Measurements from ENCODE around the gene ARHGAP22.

ARHGAP22 gene

DNA sequence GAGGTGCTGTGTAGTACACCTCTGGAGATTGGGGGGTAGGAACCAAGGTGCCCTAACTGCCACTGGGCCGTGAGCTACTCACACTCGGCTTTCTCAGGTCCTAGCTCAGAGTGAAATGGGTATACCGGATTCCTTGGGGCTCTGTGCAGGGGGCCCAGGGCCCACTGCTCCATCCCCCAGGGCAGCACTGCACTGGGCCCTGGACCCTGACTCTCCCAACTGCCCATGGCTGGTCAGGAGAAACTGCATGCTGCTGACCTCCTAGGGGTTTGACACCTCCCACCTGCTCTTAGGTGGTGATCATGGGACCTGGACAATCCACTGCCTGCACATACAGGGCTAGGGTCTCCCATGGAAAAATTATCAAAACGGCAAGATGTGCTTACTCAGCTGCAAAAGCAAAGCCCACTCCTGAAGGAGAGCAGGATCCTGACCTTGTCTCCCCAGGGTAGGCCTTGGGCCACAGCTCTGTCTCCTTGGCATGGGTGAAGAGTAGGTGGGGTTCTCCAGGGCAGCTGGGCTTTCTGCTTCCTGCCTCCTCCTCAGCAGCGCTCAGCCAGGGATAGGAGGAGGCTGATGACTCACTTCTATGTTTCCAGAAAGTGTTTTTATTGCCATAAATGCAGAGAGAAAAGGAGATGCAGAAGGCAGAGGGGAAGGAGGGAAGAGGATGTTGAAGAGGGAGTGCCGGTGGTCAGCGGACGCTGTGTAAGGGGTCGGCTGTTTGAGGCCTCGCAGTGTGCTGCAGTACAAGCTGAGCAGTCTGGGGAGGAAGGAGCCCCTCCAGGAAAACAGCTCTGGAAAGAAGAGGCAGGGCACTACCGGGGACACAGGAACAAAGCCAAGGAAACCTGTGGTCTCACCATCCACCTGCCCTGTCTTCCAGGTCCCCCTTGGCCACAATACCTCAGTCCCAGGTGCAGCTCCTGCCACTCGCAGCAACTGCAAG, 107.8 kb downstream of the ARHGAP22 start:
- DNase-seq (ENCODE audit: low spot score) = peak; percentile 89

DNA sequence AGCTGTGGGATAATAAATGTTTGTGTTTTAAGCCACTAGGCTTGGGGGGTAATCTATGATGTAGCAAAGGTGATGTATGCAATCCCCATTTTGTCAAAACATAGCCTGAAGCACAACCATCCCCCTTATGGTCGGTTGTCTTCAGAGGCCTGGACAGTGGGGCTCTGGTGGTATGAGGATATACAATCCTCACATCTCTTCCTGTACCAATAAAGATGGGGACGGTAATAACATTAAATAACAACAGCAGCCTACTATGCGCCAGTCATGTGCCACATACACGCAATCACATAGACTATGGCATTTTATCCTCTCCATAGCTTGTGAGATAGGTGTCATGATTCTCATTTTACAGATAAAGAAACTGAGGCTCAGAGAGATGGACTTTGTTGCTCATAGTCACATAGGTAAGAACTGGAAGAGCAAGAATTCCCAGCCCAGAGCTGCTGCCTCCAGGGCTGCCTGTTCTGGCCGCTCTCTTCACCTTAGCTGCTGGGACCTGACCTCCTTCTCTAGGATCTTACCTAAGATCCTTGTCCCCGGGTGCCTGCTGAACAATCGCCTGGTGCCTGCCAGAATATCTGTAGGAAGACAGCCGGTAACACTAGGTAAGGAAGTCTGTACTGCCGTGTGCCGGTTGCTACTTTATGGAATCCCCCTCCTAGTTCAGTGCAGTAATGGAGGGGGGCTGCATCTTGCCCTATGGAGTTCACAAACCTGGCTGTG, 108.6 kb downstream of the ARHGAP22 start:
- peak; percentile 3 for DNase-seq (ENCODE audit: low spot score)

DNA sequence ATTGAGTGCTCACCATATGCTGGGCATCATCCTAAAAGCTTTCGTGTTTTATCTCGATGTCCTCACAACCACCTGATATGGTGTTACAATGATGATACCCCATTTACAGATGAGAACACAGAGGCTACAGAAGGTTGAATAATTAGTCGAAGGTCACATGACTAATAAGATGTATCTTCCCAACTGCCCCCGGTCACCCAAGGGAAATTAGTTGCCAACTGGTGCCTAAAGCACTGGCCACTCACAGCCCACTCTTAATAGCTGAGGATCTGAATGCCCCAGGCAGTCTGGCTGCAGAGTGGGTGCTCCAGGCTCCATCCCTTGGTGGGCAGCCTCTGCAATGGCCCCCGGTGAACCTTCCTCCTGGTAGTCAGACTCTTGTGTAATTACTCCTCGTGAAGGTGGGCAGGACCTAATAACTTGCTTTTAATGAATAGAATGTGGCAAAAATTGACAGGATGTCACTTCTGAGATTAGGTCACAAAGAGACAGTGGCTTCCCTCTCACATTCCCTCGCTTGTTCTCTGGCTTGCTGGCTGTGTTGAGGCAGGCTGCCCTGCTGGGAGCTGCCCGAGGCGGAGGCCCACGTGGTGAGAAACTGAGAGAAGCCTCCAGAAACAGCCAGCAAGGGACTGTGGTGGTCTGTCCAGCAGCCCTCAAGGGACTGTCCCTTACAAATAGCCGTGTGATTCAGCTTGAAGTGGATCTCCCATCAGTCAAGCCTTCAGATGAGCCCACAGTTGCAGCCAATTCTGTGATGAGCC, 109.4 kb downstream of the ARHGAP22 start:
- peak; percentile 4 for DNase-seq (ENCODE audit: low spot score)

DNA sequence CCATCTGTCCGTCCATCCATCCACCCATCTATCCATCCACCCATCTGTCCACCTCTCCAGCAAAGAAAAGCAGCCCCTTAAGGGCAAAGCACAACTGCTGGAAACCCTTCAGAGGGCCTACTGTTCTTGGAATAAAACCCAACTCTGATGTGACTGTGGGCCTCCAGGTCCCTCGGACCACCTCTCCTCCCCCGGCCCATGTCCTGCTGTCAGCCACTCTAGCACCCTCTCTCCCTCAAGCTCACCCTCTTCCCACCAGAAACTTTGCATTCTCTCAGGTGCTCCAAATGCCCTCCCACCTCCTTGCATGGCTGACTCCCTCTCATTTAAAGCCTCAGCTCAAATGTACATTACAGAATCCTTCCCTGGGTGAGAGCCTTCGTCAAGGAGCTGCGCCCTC, 110.3 kb downstream of the ARHGAP22 start:
- DNase-seq (ENCODE audit: low spot score) = no peak

DNA sequence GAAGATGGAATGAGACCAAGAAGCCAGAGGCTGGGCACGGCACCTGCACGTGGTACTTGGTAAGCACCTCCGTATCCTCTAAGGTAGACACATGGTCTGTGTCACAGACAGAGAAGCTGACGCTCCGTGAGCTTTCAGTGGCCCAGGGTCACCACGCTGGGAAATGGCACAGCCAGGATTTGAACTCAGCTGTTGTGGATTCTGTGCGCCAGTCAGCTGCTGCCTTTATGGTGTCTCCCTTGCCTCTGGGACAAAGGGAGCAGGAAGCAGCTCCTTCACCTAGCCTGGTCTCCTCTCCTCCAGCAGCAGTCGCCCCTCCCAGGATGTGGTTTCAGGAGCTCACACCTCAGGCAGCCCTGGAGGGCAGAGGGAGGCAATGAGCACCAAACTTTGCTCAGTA, 110.8 kb downstream of the ARHGAP22 start:
- DNase-seq (ENCODE audit: low spot score) = no peak

DNA sequence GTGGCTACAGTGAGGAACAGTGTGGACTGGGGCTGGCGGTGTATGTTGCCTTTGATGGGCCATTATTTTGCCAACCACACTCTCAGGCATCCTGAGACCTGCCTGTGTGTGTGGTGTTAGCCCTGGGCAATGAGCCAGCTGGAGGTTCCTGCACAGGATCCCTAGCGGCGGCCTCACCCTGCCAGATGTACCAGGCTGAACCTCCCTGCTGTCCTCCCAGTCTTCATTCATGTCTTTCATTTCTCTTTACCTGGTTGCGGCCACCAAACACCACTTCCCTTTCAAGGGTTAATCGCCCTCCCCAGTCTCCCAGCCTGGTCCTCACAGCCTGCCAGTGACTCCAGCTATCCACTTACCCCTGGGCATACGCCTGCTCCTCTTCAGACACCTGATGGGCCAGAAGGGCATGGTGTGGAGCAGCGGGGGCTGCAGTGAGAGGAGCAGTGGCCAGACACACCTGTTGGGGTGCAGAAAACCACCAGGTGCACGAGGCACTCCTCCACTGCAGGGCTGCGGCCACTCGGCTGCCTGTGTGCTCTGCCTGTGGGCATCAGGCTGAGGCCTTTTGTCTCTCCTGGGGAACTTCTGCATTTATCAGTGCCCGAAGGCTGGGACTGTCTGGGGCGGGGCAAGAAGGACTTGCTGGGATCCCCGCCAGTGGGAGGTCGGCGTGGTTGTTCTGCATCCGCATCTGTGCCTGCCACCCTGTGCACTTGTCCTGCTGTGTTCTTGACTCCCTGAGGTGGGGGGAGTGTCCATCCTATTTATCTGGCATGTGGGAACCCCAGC, 111.6 kb downstream of the ARHGAP22 start:
- DNase-seq (ENCODE audit: low spot score) = peak; percentile 2

DNA sequence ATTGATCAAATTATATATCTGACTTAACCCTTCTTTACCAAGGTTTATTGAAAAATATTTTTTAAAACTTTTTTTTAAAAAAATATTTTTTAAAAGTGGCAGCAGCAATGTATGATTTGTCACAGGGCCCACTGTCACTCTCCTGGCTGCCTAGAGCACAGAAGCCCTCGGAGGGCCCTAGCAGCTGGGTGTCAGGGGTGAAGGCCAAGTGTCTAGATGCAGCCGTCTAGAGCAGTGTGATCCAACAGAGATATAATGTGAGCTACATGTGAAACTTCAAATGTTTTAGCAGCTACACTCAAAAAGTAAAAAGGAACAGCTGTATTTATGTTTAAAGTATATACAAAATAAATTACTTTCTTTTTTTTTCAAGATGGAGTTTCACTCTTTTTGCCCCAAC, 112.7 kb downstream of the ARHGAP22 start:
- DNase-seq (ENCODE audit: low spot score) = no peak

DNA sequence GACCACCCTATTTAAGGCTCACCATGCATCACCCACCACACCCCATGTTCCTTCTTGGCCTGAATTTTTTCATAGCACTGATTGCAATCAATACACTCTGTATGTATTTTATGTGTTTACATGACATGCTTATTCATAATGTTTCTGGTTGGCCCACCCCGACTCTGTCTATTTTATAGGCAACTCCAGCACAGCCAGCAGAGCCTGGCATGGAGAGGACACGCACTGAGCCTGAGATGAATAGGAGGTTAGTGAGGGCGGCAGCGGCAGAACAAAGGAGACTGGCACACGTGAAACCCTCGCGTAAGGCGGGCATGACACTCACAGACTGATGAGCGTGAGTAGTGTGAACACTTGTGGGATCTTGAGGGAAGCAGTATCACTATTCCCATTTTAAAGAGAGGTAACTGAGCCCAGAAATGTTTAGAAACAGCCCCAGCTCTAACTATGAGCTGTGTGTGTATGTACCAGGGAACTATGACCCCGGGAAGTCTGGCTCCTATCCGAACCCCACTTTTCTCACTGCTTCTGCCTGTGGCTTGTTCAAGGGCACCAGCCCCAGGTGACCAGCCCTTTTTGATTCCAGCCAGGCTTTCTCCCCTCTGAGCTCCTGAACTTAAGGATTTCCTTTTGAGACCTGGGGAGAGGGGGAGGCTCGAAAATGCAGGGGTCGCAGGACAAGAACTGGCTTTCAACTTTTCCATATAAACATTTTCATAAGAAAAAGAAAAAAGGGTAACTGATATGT, 113.3 kb downstream of the ARHGAP22 start:
- DNase-seq (ENCODE audit: low spot score) = no peak

DNA sequence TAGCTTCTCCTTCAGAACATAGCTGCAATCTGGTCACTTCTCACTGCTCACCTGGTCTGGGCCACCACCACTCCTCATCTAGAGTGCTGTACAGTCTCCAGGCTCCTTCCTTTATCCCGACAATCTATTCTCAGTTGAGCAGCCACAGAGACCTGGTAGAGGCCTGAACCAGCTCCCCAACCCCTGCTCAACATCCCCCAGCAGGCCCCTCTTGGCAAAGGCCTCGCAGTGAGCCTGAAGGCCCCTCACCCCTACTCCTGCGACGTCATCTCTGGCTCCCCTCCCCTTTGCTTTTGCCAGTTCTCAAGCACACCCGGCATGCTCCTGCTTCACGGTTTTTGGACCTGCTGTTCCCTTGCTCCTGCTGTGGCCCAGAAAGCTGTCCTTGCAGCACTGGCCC, 113.9 kb downstream of the ARHGAP22 start:
- DNase-seq (ENCODE audit: low spot score) = no peak

DNA sequence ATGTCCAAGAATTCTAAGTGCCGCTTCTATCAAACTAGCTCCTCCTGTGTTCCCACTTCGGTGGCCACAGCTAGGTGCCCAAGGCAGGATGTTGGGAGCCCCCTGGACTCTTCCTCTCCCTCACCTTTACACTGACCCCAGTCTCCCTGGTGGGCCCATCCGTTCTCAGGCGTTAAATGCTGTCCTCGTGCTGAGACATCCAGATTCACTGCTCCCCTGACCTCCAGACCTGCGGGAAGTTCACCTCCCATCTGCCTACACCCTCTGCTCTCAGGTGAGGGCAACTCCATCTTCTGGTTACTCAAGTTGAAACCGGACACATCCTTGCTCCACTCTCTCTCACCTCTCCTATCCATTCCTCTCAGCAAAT, 114.3 kb downstream of the ARHGAP22 start:
- DNase-seq (ENCODE audit: low spot score) = no peak

DNA sequence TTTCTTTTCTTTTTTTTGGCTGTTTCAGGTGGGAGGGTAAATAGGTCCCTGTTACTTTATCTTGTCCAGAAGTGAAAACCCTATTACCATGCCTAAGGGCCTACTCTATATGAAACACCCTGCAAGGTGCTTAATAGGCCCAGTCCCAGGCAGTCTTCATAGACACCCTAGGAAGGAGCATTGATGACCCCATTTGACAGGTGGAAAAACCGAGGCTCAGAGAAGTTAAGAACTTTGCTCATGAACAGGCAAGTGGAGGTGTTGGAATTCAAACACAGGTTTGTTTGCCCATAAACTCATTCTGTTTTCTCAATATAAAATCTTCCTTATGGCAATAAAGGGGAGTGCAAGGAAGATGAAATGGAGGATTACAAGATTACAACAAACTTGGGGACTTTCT, 115.8 kb downstream of the ARHGAP22 start:
- DNase-seq (ENCODE audit: low spot score) = no peak

DNA sequence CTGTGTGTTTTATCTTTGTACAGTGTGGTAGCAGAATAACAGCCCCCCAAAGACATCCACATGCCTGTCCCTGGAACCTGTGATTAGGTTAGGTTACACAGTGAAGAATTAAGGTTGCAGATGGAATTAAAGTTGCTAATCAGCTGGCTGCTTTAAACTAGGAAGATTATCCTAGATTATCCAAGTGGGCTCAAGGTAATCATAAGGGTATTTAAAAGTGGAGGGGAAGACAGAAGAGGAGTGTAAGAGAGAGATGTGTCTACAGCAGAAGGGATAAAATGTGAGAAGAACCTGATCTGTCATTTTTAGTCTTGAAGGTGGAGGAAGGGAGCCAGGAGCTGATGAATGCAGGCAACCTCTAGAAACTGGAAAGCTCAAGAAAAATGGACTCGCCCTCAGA, 117.6 kb downstream of the ARHGAP22 start:
- DNase-seq (ENCODE audit: low spot score) = no peak

DNA sequence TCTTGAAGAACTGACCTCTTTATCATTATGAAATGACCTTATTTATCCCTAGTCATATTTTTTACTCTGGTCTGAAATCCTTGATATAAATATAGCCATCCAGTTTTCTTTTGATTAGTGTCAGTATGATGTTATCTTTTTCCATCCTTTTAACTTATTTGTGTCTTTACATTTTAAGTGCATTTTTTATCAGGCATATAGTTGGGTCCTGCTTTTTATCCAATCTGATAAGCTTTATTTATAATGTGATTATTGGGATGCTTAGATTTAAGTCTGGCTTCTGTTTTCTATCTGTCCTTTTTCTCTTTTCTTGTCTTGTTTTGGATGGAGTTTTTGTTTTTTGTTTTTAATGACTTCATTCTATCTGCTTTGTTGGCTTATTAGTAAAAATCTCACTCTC, 119.2 kb downstream of the ARHGAP22 start:
- no peak for DNase-seq (ENCODE audit: low spot score)

DNA sequence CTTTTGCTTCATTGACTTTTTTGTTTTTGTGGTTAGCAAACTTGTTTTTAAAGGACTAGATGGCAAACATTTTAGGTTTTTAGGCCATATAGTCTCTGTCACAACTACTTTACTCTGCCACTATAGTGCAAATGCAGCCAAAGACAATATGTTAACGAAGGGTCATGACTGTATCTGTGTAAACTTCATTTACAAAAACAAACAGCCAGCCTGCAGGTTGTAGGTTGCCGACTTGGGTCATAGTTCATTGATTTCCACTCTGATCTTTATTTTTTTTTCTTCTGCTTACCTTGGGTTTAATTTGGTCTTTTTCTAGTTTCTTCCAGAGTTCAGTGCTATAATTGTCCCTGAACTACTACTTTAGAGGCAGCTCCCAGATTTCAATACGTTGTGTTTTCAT, 120.0 kb downstream of the ARHGAP22 start:
- no peak for DNase-seq (ENCODE audit: low spot score)

DNA sequence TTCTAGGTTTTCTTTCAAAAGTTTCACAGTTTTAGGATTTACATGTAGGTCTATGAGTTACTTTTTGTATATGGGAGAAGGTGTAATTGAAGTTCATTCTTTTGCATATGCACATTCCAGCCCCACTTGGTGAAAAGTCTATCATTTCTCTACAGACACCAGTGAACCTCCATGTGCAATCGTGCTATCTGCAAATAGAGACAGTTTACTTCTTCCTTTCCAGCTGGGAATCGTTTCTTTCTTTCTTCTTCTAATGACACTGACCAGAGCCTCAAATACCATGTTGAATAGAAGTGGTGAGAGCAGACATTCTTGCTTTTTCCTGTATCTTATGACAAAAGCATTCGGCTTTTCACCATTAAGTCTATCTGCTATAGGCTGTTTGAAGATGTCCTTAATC, 122.7 kb downstream of the ARHGAP22 start:
- no peak for DNase-seq (ENCODE audit: low spot score)

DNA sequence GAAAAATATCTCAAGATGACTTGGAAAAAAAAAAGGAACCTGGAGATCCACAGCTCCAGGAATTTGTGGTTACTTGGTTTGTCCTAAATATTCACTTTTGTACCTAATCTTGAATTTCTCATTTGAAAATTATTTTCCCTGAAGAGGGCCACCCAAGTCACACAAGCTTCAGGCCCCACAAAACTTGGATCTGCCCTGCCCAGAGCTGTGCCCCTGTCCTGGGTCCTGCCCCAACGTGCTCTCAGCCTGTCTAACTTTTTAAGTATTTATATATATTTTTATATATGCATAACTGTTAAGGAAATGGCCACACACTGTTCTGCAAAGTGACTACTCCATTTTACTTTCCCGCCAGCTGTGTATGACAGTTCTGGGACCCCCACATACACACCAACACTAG, 123.5 kb downstream of the ARHGAP22 start:
- DNase-seq (ENCODE audit: low spot score) = no peak

DNA sequence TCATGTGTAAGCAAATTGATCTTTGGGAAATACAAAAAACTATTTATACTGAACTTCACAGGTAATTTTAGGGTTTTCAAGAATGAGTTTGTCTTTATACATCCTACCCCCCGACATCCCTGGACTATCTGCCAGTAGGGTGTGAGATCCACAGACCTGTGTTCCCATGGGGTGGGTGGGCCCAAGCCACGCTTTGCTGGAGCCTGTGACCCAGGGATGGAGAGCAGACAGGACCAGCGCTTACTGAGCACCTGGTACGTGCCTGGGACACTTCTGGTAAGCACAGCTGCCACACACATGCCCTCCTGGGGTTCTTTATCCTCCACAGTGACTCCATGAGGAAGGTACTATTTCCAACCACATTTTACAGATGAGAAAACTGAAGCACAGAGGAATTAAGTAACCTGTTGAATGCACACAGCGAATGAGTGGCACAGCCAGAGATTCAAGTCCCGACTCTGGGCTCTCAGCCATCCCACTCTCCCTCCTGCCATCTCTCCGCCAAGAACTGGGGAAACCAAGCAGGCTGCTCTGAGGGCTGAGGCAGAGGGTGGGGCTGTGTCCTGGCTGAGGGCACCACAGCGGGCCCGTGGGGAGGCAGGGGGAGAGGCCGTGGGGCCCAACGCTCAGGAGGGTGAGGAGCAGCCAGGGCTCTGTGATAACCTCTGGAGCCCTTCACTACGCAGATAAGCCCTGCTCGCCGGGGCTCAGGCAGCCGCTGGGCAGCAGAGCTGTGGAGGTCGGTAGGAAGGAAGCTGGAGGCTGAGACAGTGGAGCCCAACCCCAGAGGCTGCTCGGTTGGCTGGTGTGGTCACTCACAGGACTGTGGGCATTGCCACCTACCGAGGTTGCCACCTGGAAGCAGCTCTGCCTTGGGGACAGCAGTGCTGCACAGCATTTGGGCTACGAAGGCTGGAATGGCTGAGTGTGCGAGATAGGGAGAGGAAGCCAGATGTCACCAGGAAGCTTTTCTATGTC, 124.2 kb downstream of the ARHGAP22 start:
- no peak for DNase-seq (ENCODE audit: low spot score)

DNA sequence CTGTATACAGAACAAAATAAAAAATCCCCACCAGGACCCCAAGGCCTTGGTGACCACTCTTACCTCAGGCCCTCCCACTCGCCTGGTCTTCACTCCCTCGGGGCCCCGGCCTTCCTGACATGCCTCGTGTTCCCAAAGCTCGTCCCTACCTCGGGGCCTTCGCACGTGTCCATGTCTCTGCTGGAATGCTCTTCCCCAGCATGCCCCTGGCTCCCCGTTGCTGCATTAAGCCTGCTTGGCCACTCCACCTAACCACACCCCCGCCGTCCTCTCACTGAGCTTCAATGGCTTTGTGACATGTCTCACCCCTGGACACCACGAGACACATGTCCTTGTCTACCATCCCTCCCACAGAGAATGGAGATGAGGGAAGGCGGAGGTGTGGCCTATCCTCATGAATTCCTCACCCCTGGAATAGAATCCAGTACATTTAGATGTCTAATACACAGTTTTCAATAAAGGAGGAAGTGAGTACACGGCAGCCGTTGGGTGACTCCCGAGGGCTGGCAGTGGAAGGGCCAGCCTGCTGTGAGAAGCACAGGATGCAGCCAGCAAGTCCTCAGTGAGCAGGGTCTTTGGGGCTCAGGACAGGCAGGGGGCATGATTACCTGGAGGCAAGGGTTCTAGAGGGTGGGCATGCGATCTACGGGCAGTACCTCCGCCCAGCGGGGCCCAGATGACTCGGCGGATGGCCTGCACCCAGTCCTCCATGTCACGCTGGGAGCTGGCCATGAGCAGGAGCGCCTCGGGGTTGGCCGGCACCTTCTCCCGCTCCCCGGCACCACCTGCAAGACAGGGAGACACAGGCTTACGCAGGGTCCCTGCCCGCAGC, 125.7 kb downstream of the ARHGAP22 start:
- no peak for DNase-seq (ENCODE audit: low spot score)

DNA sequence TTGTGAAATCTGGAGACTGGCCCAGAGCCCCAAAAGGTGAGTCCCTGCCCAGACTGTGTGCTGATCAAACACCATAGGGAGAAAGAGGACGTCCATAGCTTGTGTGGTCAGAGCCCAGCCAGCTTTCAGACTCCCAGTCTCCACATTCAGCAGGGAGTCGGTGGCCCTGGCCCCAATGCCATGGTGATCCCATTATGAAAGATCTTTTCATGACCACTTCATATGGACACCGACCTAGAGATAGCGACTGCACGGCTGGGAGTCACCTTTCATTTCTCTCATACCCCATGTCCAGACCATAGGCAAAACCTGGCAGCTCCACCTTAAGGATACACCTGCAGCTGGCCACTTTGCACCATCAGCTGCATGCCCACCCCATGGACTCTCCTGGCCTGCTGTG, 126.4 kb downstream of the ARHGAP22 start:
- DNase-seq (ENCODE audit: low spot score) = no peak
